Thymus (tissue), 11 donors: ENCODE data around the gene ZKSCAN3. TPM values are rescaled to one million over a fixed set of nuclear protein-coding genes. Genes with fewer than 3 reads are reported as not detected.

Source experiments
- DNase-seq, 9 donors: peaks; one replicate each; pipeline ENCODE4 v3.0.0-alpha.2; 2013; ENCODE audit warnings: low spot score in 9 of 9, low read depth in 6 of 9, missing footprints in 1 of 9
- H3K27ac ChIP-seq, 2 donors: one replicate each; pipeline ENCODE4 v1.5.1; 2013; ENCODE audit warnings: control low read depth in 1 of 2, low read depth in 1 of 2, low read length in 1 of 2, mild to moderate bottlenecking in 1 of 2, moderate library complexity in 1 of 2
- H3K27me3 ChIP-seq, 2 donors: one replicate each; pipeline ENCODE4 v1.5.1; 2013; ENCODE audit warnings: low read length in 1 of 2; ENCODE audit not compliant: control insufficient read depth in 2 of 2, insufficient read depth in 1 of 2
- H3K36me3 ChIP-seq, 2 donors: one replicate each; pipeline ENCODE4 v1.5.1; 2013; ENCODE audit warnings: low read length in 1 of 2, mild to moderate bottlenecking in 1 of 2, moderate library complexity in 1 of 2; ENCODE audit not compliant: control insufficient read depth in 2 of 2, insufficient read depth in 2 of 2
- H3K4me1 ChIP-seq, 2 donors: one replicate each; pipeline ENCODE4 v1.5.1; 2013; ENCODE audit warnings: low read length in 2 of 2; ENCODE audit not compliant: control insufficient read depth in 2 of 2, insufficient read depth in 2 of 2
- H3K4me3 ChIP-seq, 2 donors: one replicate each; pipeline ENCODE4 v1.5.1; 2013; ENCODE audit warnings: low read length in 2 of 2, control low read depth in 1 of 2, mild to moderate bottlenecking in 1 of 2
- H3K9me3 ChIP-seq, 2 donors: one replicate each; pipeline ENCODE4 v1.5.1; 2013; ENCODE audit warnings: low read length in 1 of 2, mild to moderate bottlenecking in 1 of 2; ENCODE audit not compliant: control insufficient read depth in 2 of 2, insufficient read depth in 1 of 2
- WGBS: extraction: QIAGEN DNeasy Blood & Tissue Kit; methylation state at CpG from one replicate; pipeline ENCODE4 v1.1.7; 2013; 5-methylcytosine and 5-hydroxymethylcytosine counted together
- polyA plus RNA-seq: library from polyadenylated mRNA; stranded (reverse); fragments of 200-250 nt; gene quantifications from one replicate; pipeline ENCODE4 v1.2.3, GENCODE V29; 2013
- total RNA-seq: library from RNA; stranded (reverse); fragments of 120-200 nt; gene quantifications from one replicate; pipeline ENCODE4 v1.2.4, GENCODE V29; 2013
- donor health status: healthy.

Gene ZKSCAN3
- total and polyA plus RNA-seq, 2 donors = 3.2 to 5.1 TPM

GRCh38 chr6:28323813-28324424, 25.8 kb upstream of the ZKSCAN3 start:
- Histone ChIP-seq H3K27ac (no peak overlapping the region), H3K36me3 (peaks cover 0 to 3% of the 10 kb centered on the region in 2 donors), H3K9me3 (peaks cover 7 to 12% of the 10 kb centered on the region in 2 donors)

GRCh38 chr6:28326371-28326948, 23.3 kb upstream of the ZKSCAN3 start:
- Histone ChIP-seq H3K4me3 (no peak overlapping the region), H3K27me3 (no peaks in the 10 kb centered on the region), H3K36me3 (peaks cover 0 to 3% of the 10 kb centered on the region in 2 donors), H3K9me3 (peaks cover 7 to 10% of the 10 kb centered on the region in 2 donors), H3K4me1 (no peaks in the 10 kb centered on the region), H3K27ac (no peak overlapping the region)
- DNase-seq = no peak
- 95% methylated on average over 7 of the region's 7 CpGs for WGBS

More at GRCh38 chr6:28323813-28324424, 25.8 kb upstream of the ZKSCAN3 start:
- Histone ChIP-seq H3K4me1 (no peaks in the 10 kb centered on the region), H3K4me3 (no peak overlapping the region), H3K27me3 (no peaks in the 10 kb centered on the region)
- DNase-seq = no peak
- 99% methylated on average over 1 of the region's 1 CpG for WGBS

GRCh38 chr6:28330041-28330440, 19.7 kb upstream of the ZKSCAN3 start:
- 92% methylated on average over 1 of the region's 1 CpG for WGBS
- no peak overlapping the region for H3K27ac ChIP-seq
- H3K4me1 ChIP-seq = no peaks in the 10 kb centered on the region
- no peak for DNase-seq
- H3K9me3 ChIP-seq = peaks cover 7 to 10% of the 10 kb centered on the region in 2 donors
- no peak overlapping the region for H3K4me3 ChIP-seq
- H3K36me3 ChIP-seq = peaks cover 0 to 3% of the 10 kb centered on the region in 2 donors
- H3K27me3 ChIP-seq = no peaks in the 10 kb centered on the region

GRCh38 chr6:28333047-28333446, 16.7 kb upstream of the ZKSCAN3 start:
- Histone ChIP-seq H3K4me1 (peaks cover 9 to 10% of the 10 kb centered on the region in 2 donors), H3K27ac (no peak overlapping the region), H3K36me3 (no peaks in the 10 kb centered on the region), H3K27me3 (no peaks in the 10 kb centered on the region), H3K9me3 (no peaks in the 10 kb centered on the region), H3K4me3 (no peak overlapping the region)
- WGBS = 95% methylated on average over 2 of the region's 2 CpGs
- DNase-seq = no peak

- H3K9me3 ChIP-seq = no peaks in the 10 kb centered on the region
- H3K27me3 ChIP-seq = no peaks in the 10 kb centered on the region
- H3K36me3 ChIP-seq = no peaks in the 10 kb centered on the region
- no peak overlapping the region for H3K4me3 ChIP-seq
- H3K4me1 ChIP-seq = peaks cover 9 to 10% of the 10 kb centered on the region in 2 donors
- no peak for DNase-seq
- no peak overlapping the region for H3K27ac ChIP-seq
- 96% methylated on average over 1 of the region's 1 CpG for WGBS
Measured at GRCh38 chr6:28333599-28334018, 16.1 kb upstream of the ZKSCAN3 start.

DNA sequence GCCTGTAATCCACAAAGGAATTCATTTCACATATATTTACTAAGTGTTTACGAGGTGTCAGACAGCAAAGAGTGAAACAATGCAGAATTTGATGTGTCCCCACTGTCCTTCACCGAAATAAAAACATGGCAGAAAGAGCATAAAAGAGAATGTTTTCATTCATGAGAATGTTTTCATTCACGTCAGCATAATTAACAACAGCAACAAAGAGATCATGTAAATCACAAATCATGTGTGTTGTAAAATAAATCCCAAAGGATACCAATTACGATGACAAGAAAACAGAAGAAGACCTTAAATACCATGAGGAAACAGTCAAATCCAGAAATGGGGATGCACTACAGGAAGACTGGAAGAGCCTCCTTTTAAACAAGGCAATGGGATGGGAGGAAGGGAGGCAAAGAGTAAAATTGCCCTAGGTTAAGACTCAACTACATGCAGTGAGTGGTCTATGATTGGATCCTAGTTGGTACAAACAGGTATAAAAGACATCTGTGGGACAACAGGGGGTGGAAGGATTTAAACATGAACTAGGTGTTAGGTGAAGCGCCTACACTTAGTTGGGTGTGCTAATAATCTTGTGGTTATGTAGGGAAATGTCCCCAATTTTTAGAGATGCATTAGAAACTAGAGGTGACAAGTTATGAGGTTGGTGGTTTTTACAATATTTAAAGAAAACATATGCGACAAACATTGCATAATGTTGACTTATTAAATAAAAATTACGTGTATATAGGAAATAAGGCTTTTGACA, 15.3 kb upstream of the ZKSCAN3 start:
- Histone ChIP-seq H3K27me3 (no peaks in the 10 kb centered on the region), H3K27ac (peak overlapping the region in 1 of 2 donors; percentile 93), H3K4me3 (no peak overlapping the region), H3K4me1 (peaks cover 9 to 10% of the 10 kb centered on the region in 2 donors), H3K9me3 (no peaks in the 10 kb centered on the region), H3K36me3 (no peaks in the 10 kb centered on the region)
- WGBS = 97% methylated on average over 7 of the region's 7 CpGs
- no peak for DNase-seq

- H3K4me3 ChIP-seq = peak overlapping the region; percentile 68 to 72
- no peaks in the 10 kb centered on the region for H3K36me3 ChIP-seq
- 36% methylated on average over 12 of the region's 12 CpGs for WGBS
- H3K9me3 ChIP-seq = no peaks in the 10 kb centered on the region
- peak overlapping the region; percentile 66 to 93 for H3K27ac ChIP-seq
- no peak for DNase-seq
- peaks cover 9 to 10% of the 10 kb centered on the region in 2 donors for H3K4me1 ChIP-seq
- no peaks in the 10 kb centered on the region for H3K27me3 ChIP-seq
Measured at GRCh38 chr6:28335040-28335563, 14.6 kb upstream of the ZKSCAN3 start.

GRCh38 chr6:28335564-28336283, 14.0 kb upstream of the ZKSCAN3 start, which contains the start of gene ZSCAN31:
ZSCAN31 (minus strand) TSS chr6:28336148; CDS start chr6:28329683, 6,465 bp downstream.
- Histone ChIP-seq H3K36me3 (no peaks in the 10 kb centered on the region), H3K27me3 (no peaks in the 10 kb centered on the region), H3K4me1 (peaks cover 9 to 10% of the 10 kb centered on the region in 2 donors), H3K9me3 (no peaks in the 10 kb centered on the region), H3K4me3 (peak within 1 kb of the TSS; percentile 68 to 72), H3K27ac (peak within 1 kb of the TSS; percentile 72 to 93)
- under 1% methylated on average over 35 of the region's 35 CpGs for WGBS
- DNase-seq = peak; percentile 52 to 88 (median 67)
